PFSK-1 (cell line): Measurements from ENCODE around the gene C1orf21.

ENCODE experiments used
- FOXP2 ChIP-seq: optimal IDR thresholded peaks from 2 replicates; pipeline ENCODE3; 2011; ENCODE audit warnings: borderline replicate concordance, control low read depth, inconsistent platforms; ENCODE audit not compliant: insufficient read depth; ENCODE audit errors: extremely low read length, extremely low read depth
- POLR2AphosphoS5 ChIP-seq: IDR thresholded peaks from 2 replicates; pipeline ENCODE4 v1.6.1; 2012; ENCODE audit warnings: low read depth, mild to moderate bottlenecking, control low read depth, low read length, moderate library complexity
- SIN3A ChIP-seq: IDR thresholded peaks from 2 replicates; pipeline ENCODE4 v1.6.1; 2012; ENCODE audit warnings: mild to moderate bottlenecking, low read length, moderate library complexity, borderline replicate concordance; ENCODE audit not compliant: insufficient read depth
- TAF1 ChIP-seq: IDR thresholded peaks from 2 replicates; pipeline ENCODE4 v1.6.1; 2012; ENCODE audit warnings: low read length, control low read depth, borderline replicate concordance; ENCODE audit not compliant: insufficient read depth
- TF ChIP-seq, protein P1 (sequence below), 2 experiments: IDR thresholded peaks; 2 replicates each; pipeline versions ENCODE4 v1.6.1 to v1.8.0; 2011 to 2012; ENCODE audit warnings: low read depth in 2 of 2, low read length in 2 of 2, control low read depth in 1 of 2, inconsistent platforms in 1 of 2, mild to moderate bottlenecking in 1 of 2, moderate library complexity in 1 of 2; ENCODE audit not compliant: insufficient read depth in 1 of 2

Gene C1orf21

DNA sequence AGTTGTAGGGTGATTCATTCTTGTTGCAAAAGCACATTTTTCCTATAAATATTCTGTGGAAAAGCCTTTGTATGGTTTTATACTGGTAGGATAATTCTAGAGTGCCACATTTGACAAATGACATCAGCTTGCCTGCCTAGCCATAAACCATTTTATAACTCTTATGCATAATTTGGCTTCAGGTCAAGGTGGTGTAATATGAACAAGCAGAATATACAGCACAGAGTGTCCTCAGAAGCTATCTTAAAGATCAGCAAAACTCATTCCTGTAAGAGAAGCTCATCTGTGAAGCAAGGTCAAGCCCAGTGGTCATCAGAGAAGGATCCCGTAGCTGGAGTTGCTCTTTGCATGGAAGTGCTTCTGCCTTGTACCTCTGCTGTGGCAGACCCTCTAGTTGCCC, 24.0 kb upstream of the C1orf21 start:
- no peak for TF ChIP-seq POLR2AphosphoS5
- no peak for TF ChIP-seq FOXP2
- TF ChIP-seq SIN3A = no peak
- TF ChIP-seq, protein P1, sequence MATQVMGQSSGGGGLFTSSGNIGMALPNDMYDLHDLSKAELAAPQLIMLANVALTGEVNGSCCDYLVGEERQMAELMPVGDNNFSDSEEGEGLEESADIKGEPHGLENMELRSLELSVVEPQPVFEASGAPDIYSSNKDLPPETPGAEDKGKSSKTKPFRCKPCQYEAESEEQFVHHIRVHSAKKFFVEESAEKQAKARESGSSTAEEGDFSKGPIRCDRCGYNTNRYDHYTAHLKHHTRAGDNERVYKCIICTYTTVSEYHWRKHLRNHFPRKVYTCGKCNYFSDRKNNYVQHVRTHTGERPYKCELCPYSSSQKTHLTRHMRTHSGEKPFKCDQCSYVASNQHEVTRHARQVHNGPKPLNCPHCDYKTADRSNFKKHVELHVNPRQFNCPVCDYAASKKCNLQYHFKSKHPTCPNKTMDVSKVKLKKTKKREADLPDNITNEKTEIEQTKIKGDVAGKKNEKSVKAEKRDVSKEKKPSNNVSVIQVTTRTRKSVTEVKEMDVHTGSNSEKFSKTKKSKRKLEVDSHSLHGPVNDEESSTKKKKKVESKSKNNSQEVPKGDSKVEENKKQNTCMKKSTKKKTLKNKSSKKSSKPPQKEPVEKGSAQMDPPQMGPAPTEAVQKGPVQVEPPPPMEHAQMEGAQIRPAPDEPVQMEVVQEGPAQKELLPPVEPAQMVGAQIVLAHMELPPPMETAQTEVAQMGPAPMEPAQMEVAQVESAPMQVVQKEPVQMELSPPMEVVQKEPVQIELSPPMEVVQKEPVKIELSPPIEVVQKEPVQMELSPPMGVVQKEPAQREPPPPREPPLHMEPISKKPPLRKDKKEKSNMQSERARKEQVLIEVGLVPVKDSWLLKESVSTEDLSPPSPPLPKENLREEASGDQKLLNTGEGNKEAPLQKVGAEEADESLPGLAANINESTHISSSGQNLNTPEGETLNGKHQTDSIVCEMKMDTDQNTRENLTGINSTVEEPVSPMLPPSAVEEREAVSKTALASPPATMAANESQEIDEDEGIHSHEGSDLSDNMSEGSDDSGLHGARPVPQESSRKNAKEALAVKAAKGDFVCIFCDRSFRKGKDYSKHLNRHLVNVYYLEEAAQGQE (IDR thresholded peaks at IDR 0.05; ENCODE audit: insufficient read depth in 1 of 2, low read depth in 2 of 2, low read length in 2 of 2) = no peak
- no peak for TF ChIP-seq TAF1

- no peak for TF ChIP-seq SIN3A
- no peak for TF ChIP-seq FOXP2
- no peak for TF ChIP-seq POLR2AphosphoS5
Measured at GRCh38 chr1:184365699-184366098, 21.1 kb upstream of the C1orf21 start.

DNA sequence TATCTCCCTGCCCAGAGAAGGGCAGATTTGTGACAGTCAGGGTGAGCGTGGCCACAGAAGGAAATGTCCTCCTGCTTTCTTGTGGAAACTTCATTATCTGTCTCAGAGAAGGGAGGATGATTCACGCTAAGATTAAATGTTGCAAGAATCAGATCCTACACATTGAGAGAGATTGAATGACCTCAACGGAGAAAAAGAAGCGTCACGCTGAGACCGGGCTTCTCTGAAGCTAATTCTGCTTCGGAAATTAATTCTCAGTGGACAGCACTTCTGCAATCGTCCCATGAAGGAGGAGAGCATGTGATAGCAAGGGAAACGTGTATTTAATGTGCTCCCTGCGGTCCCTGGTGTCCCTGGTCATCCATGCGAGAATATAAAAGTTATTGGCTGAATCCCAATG, 19.8 kb upstream of the C1orf21 start:
- TF ChIP-seq, protein P1 (IDR thresholded peaks at IDR 0.05; ENCODE audit: insufficient read depth in 1 of 2, low read depth in 2 of 2, low read length in 2 of 2) = 0 out of 4 replicates have a peak, but pooled peaks of 1 of the 2 experiments have one; percentile 44
- no peak for TF ChIP-seq FOXP2
- TF ChIP-seq SIN3A = no peak

DNA sequence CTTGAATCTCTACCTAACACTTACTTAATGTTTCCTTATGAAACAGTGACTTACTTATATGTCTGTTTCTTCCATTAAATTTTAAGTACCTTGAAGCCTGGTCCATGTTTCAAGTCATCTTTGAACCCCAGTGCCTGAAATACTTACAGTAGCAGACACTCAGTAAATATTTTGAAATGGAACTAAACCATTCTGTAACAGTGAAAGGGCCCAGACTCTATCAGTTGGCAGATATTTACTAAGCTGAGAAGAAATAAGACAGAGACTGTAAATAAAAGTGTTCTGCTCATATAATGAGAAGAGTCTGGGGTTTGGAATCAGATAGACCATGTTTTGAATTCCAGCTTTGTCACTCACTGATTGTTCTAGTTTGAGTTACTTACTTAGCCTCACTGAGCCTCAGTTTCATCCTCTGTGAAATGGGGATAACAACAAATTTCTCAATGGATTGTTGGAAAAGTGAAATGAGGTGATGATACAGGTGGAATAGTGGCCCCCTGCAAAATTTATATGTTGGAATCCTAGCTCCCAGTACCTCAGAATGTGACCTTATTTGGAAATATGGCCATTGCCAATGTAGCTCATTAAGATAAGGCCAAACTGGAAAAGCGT, 19.3 kb upstream of the C1orf21 start:
- no peak for TF ChIP-seq POLR2AphosphoS5
- no peak for TF ChIP-seq SIN3A
- no peak for TF ChIP-seq TAF1
- TF ChIP-seq FOXP2 = no peak
- TF ChIP-seq, protein P1 (IDR thresholded peaks at IDR 0.05; ENCODE audit: insufficient read depth in 1 of 2, low read depth in 2 of 2, low read length in 2 of 2) = no peak

GRCh38 chr1:184368354-184368753, 18.5 kb upstream of the C1orf21 start:
- TF ChIP-seq TAF1 = no peak
- no peak for TF ChIP-seq POLR2AphosphoS5
- TF ChIP-seq SIN3A = no peak
- TF ChIP-seq, protein P1 (IDR thresholded peaks at IDR 0.05; ENCODE audit: insufficient read depth in 1 of 2, low read depth in 2 of 2, low read length in 2 of 2) = no peak
- no peak for TF ChIP-seq FOXP2
